Astrocyte (in vitro differentiated cells and primary cell): ENCODE data around the gene AASS. TPM values are rescaled to one million over a fixed set of nuclear protein-coding genes. Genes with fewer than 3 reads are reported as not detected.

Source experiments
- DNase-seq: peaks from one replicate; pipeline ENCODE4 v3.0.0-alpha.2; 2010; ENCODE audit warnings: low read depth
- FAIRE-seq: peaks from 2 replicates; lab custom pipeline; 2011; peaks lifted over from hg19 to GRCh38; lab: Jason Lieb, UNC
- H2AFZ ChIP-seq: 2 replicates; pipeline ENCODE4 v1.6.0; 2012; ENCODE audit warnings: low read depth, low read length, inconsistent platforms
- H3K27ac ChIP-seq: 2 replicates; pipeline ENCODE4 v1.5.1; 2011; ENCODE audit warnings: low read depth, low read length, inconsistent platforms
- H3K27me3 ChIP-seq: 2 replicates; pipeline ENCODE4 v1.6.0; 2011; ENCODE audit warnings: low read length, inconsistent platforms; ENCODE audit not compliant: insufficient read depth
- H3K36me3 ChIP-seq: 2 replicates; pipeline ENCODE4 v1.5.1; 2011; ENCODE audit warnings: low read length, inconsistent platforms; ENCODE audit not compliant: insufficient read depth
- H3K4me1 ChIP-seq: 2 replicates; pipeline ENCODE4 v1.5.1; 2011; ENCODE audit warnings: low read length, inconsistent platforms; ENCODE audit not compliant: insufficient read depth
- H3K4me2 ChIP-seq: 2 replicates; pipeline ENCODE4 v1.6.0; 2012; ENCODE audit warnings: low read length, inconsistent platforms
- H3K4me3 ChIP-seq: 2 replicates; pipeline ENCODE4 v1.5.1; 2011; ENCODE audit warnings: low read depth, mild to moderate bottlenecking, low read length, inconsistent platforms; ENCODE audit not compliant: insufficient read depth
- H3K79me2 ChIP-seq: 2 replicates; pipeline ENCODE4 v1.6.0; 2012; ENCODE audit warnings: mild to moderate bottlenecking, low read length, inconsistent platforms; ENCODE audit not compliant: insufficient read depth
- H3K9ac ChIP-seq: 2 replicates; pipeline ENCODE4 v1.6.0; 2012; ENCODE audit warnings: mild to moderate bottlenecking, low read length, inconsistent platforms
- H3K9me3 ChIP-seq: 2 replicates; pipeline ENCODE4 v1.5.1; 2012; ENCODE audit warnings: low read depth, mild to moderate bottlenecking, low read length, inconsistent platforms; ENCODE audit not compliant: insufficient read depth
- H4K20me1 ChIP-seq: 2 replicates; pipeline ENCODE4 v1.6.0; 2012; ENCODE audit warnings: low read length, inconsistent platforms; ENCODE audit not compliant: insufficient read depth
- H3K27ac Mint-ChIP-seq: one replicate; pipeline ENCODE4 v1.8.0; 2021; ENCODE audit warnings: mild to moderate bottlenecking, mixed read lengths; ENCODE audit not compliant: unreplicated experiment
- H3K27me3 Mint-ChIP-seq: one replicate; pipeline ENCODE4 v1.8.0; 2021; ENCODE audit warnings: low read depth, mixed read lengths; ENCODE audit not compliant: unreplicated experiment
- H3K36me3 Mint-ChIP-seq: one replicate; pipeline ENCODE4 v1.8.0; 2021; ENCODE audit warnings: low read depth, mixed read lengths; ENCODE audit not compliant: unreplicated experiment
- H3K4me1 Mint-ChIP-seq: one replicate; pipeline ENCODE4 v1.8.0; 2021; ENCODE audit warnings: low read depth, mixed read lengths; ENCODE audit not compliant: unreplicated experiment
- H3K4me3 Mint-ChIP-seq: one replicate; pipeline ENCODE4 v1.8.0; 2021; ENCODE audit warnings: mild to moderate bottlenecking, moderate library complexity, mixed read lengths; ENCODE audit not compliant: unreplicated experiment
- H3K9me3 Mint-ChIP-seq: one replicate; pipeline ENCODE4 v1.8.0; 2021; ENCODE audit warnings: mild to moderate bottlenecking, mixed read lengths; ENCODE audit not compliant: unreplicated experiment
- CTCF ChIP-seq: IDR thresholded peaks from 2 replicates; pipeline ENCODE4 v1.5.1; 2011; ENCODE audit warnings: low read depth, mild to moderate bottlenecking, inconsistent platforms, low read length, moderate library complexity; ENCODE audit not compliant: insufficient read depth
- EZH2 ChIP-seq: IDR thresholded peaks from 2 replicates; pipeline ENCODE4 v1.6.1; 2012; ENCODE audit warnings: mild to moderate bottlenecking, low read length, inconsistent platforms; ENCODE audit not compliant: insufficient read depth
- total RNA-seq: library from RNA; stranded (reverse); gene quantifications from 2 replicates; pipeline ENCODE4 v1.2.1, GENCODE V29; 2021

The AASS gene
- total RNA-seq, 1 donor from 2014 or later: 15.6 TPM

- H3K36me3 ChIP-seq: no peaks in the 10 kb centered on the region
- Mint-ChIP-seq H3K4me3 (no peak overlapping the region), H3K36me3 (no peaks in the 10 kb centered on the region)
These were observed 108.2 kb downstream of the AASS start for GRCh38 chr7:122035876-122036275.

GRCh38 chr7:122033641-122034040, 110.4 kb downstream of the AASS start:
- Mint-ChIP-seq H3K36me3 (no peaks in the 10 kb centered on the region), H3K9me3 (no peaks in the 10 kb centered on the region), H3K27ac (no peak overlapping the region), H3K27me3 (no peaks in the 10 kb centered on the region), H3K4me3 (no peak overlapping the region), H3K4me1 (peaks cover under 1% of the 10 kb centered on the region)
- Histone ChIP-seq H2AFZ (no peak overlapping the region), H3K27ac (no peak overlapping the region), H3K4me3 (no peak overlapping the region), H3K4me2 (no peak overlapping the region), H3K4me1 (no peaks in the 10 kb centered on the region), H3K9ac (no peak overlapping the region), H3K9me3 (no peaks in the 10 kb centered on the region), H3K27me3 (no peaks in the 10 kb centered on the region), H3K79me2 (no peaks in the 10 kb centered on the region), H3K36me3 (no peaks in the 10 kb centered on the region), H4K20me1 (no peaks in the 10 kb centered on the region)
- DNase-seq (no peak), FAIRE-seq (no peak)
- TF ChIP-seq CTCF: no peak

More at GRCh38 chr7:122035876-122036275, 108.2 kb downstream of the AASS start:
- H2AFZ ChIP-seq: no peak overlapping the region
- H3K27ac Mint-ChIP-seq: no peak overlapping the region
- no peaks in the 10 kb centered on the region for H3K9me3 Mint-ChIP-seq
- no peaks in the 10 kb centered on the region for H3K9me3 ChIP-seq
- H3K27me3 Mint-ChIP-seq: no peaks in the 10 kb centered on the region
- H3K4me2 ChIP-seq: no peak overlapping the region
- DNase-seq (no peak), FAIRE-seq (no peak)
- H3K4me1 ChIP-seq: no peaks in the 10 kb centered on the region
- no peak overlapping the region for H3K4me3 ChIP-seq
- no peaks in the 10 kb centered on the region for H4K20me1 ChIP-seq
- H3K27me3 ChIP-seq: no peaks in the 10 kb centered on the region
- H3K79me2 ChIP-seq: no peaks in the 10 kb centered on the region
- no peak overlapping the region for H3K27ac ChIP-seq
- TF ChIP-seq CTCF (no peak), EZH2 (no peak)
- peaks cover 9% of the 10 kb centered on the region for H3K4me1 Mint-ChIP-seq
- H3K9ac ChIP-seq: no peak overlapping the region

- H3K27ac ChIP-seq: no peak overlapping the region
- no peaks in the 10 kb centered on the region for H3K4me1 Mint-ChIP-seq
- DNase-seq (no peak), FAIRE-seq (no peak)
- H2AFZ ChIP-seq: no peak overlapping the region
- H3K9me3 ChIP-seq: no peaks in the 10 kb centered on the region
- H3K4me2 ChIP-seq: no peak overlapping the region
- no peaks in the 10 kb centered on the region for H3K36me3 ChIP-seq
- H3K4me3 Mint-ChIP-seq: no peak overlapping the region
- no peaks in the 10 kb centered on the region for H3K4me1 ChIP-seq
- H3K27ac Mint-ChIP-seq: no peak overlapping the region
- H3K9me3 Mint-ChIP-seq: no peaks in the 10 kb centered on the region
- no peaks in the 10 kb centered on the region for H3K27me3 Mint-ChIP-seq
- no peak overlapping the region for H3K9ac ChIP-seq
- no peaks in the 10 kb centered on the region for H4K20me1 ChIP-seq
- TF ChIP-seq EZH2 (no peak), CTCF (no peak)
- no peaks in the 10 kb centered on the region for H3K79me2 ChIP-seq
- H3K36me3 Mint-ChIP-seq: no peaks in the 10 kb centered on the region
- H3K27me3 ChIP-seq: no peaks in the 10 kb centered on the region
- H3K4me3 ChIP-seq: no peak overlapping the region
These were observed 117.0 kb downstream of the AASS start for GRCh38 chr7:122027058-122027457.

Other genes starting within 250 kb of the AASS start
- gene FEZF1, start 160.5 kb upstream of the AASS start, total RNA-seq: 0.29 and 0.61 TPM in 2 replicates